ENCODE results near the gene IL22RA2. TPM values are rescaled to one million over a fixed set of nuclear protein-coding genes. Genes with fewer than 3 reads are reported as not detected.

Gene IL22RA2
- total and polyA plus RNA-seq, 7 donors = not detected

DNA sequence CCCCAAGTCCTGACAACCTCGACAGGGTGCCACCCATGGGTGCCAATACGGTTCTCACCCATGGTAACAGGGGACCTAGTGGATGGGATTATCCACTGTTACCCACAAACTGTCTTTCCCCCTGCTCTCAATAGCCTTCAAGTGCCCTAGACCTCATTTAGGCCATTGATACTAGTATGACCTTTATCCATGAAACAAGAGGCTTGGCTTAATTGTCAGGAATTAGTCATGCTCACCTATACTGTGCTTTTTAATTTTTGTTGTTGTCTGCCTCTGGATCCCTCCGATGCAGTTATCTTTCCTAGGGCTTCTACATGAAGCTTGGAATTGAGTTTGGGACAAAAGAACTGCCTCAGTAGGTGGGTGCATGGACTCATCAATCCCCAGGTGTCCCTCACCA, 11.8 kb upstream of the IL22RA2 start:
- intact Hi-C loops (cut with DNase I) = no loop called here

DNA sequence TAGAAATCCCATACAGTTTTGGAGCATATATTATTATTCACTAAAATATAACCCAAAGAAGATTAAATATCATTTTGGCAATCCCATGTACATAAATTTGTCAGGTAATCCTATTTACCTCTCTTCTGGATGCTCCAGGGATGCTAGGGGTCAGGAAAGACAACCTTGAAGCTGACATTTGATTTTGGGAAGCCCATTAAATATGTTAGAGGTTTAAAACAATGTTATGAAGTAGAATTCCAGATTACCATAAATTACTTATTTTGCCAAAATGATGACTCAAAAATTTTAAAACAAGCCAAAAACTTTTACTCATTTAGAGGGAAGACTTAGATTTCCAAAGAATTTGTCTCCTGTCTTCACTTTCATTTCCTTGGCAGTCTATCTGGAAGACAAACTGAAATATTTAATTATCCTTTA, 9.2 kb upstream of the IL22RA2 start:
- DNase-seq (no peak), ATAC-seq (no peak)
- Histone ChIP-seq H3K36me3 (ENCODE audit: insufficient read depth in 1 of 2, low read depth in 1 of 2) (no peaks in the 10 kb centered on the region), H3K27me3 (ENCODE audit: insufficient read depth in 3 of 3, low read length in 2 of 3) (no peaks in the 10 kb centered on the region), H3K4me3 (no peak overlapping the region), H3K27ac (no peak overlapping the region), H3K4me1 (no peaks in the 10 kb centered on the region), H3K9me3 (peaks cover 38% of the 10 kb centered on the region)
- TF ChIP-seq, protein P1, sequence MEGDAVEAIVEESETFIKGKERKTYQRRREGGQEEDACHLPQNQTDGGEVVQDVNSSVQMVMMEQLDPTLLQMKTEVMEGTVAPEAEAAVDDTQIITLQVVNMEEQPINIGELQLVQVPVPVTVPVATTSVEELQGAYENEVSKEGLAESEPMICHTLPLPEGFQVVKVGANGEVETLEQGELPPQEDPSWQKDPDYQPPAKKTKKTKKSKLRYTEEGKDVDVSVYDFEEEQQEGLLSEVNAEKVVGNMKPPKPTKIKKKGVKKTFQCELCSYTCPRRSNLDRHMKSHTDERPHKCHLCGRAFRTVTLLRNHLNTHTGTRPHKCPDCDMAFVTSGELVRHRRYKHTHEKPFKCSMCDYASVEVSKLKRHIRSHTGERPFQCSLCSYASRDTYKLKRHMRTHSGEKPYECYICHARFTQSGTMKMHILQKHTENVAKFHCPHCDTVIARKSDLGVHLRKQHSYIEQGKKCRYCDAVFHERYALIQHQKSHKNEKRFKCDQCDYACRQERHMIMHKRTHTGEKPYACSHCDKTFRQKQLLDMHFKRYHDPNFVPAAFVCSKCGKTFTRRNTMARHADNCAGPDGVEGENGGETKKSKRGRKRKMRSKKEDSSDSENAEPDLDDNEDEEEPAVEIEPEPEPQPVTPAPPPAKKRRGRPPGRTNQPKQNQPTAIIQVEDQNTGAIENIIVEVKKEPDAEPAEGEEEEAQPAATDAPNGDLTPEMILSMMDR (IDR thresholded peaks at IDR 0.05) = no peak
- intact Hi-C loops (cut with DNase I) = no loop called here

More for the DNA sequence above, 11.8 kb upstream of the IL22RA2 start:
- H3K4me1 ChIP-seq = no peaks in the 10 kb centered on the region
- TF ChIP-seq, protein P1 (IDR thresholded peaks at IDR 0.05) = no peak
- no peak for DNase-seq
- no peaks in the 10 kb centered on the region for H3K36me3 ChIP-seq (ENCODE audit: insufficient read depth in 1 of 2, low read depth in 1 of 2)
- ATAC-seq = no peak
- 86 to 90% (median 87%) methylated on average over 3 of the region's 3 CpGs for WGBS, 3 donors
- no peak overlapping the region for H3K27ac ChIP-seq
- peaks cover 43% of the 10 kb centered on the region for H3K9me3 ChIP-seq
- H3K4me3 ChIP-seq = no peak overlapping the region
- H3K27me3 ChIP-seq (ENCODE audit: insufficient read depth in 3 of 3, low read length in 2 of 3) = no peaks in the 10 kb centered on the region

DNA sequence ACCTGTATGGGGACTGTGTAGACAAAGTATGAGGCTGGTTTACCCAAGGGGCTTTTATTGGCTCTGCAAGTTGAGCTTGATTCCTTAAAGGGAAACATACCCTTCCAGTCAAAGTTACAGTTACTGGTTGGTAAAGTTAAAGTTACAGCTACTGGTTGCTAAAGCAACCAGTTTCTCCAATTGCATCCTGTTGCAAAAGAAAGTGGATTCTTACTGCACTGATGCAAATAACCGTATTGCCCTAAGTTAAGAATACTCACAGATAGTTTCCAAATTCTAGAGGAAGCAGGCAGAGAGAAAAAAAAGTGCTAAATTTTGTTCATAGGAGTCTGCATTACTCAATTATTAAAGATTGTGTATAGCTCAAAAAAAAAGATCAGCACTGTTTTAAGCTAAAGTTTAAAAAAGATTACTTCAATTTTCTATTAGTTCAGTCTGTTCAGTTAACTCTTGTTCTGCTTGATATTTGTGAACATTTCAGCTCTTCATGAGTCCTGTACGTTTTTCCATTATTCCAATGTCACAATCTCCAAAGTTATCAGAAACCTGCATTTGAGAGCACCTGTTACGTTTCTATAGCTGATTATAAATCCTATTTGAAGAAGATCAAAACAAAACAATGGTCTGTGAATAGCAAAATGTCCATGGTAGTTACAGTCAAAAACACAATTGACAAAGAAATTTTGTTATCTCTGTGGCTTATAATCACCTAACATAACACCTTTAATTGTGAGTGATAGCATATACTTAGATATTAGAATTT, 8.6 kb upstream of the IL22RA2 start:
- Histone ChIP-seq H3K27ac (no peak overlapping the region), H3K4me3 (no peak overlapping the region), H3K27me3 (ENCODE audit: insufficient read depth in 3 of 3, low read length in 2 of 3) (no peaks in the 10 kb centered on the region), H3K9me3 (peaks cover 38% of the 10 kb centered on the region), H3K36me3 (ENCODE audit: insufficient read depth in 1 of 2, low read depth in 1 of 2) (no peaks in the 10 kb centered on the region), H3K4me1 (no peaks in the 10 kb centered on the region)
- TF ChIP-seq, protein P1 (IDR thresholded peaks at IDR 0.05) = no peak
- DNase-seq (no peak), ATAC-seq (no peak)
- intact Hi-C loops (cut with DNase I) = no loop called here
- WGBS, 3 donors = 74 to 81% (median 81%) methylated on average over 3 of the region's 3 CpGs

DNA sequence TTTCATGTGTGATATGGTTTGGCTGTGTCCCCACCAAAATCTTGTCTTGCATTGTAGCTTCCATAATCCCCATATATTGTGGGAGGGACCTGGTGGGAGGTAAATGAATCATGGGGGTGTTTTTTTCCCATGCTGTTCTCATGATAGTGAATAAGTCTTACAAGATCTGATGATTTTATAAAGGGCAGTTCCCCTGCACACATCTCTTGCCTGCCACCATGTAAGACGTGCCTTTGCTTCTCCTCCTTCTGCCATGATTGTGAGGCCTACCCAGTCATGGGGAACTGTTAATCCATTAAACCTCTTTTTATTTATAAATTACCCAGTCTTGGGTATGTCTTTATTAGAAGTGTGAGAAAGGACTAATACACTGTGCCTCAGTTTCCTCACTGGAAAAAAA, 4.2 kb upstream of the IL22RA2 start:
- intact Hi-C loops (cut with DNase I) = no loop called here
- TF ChIP-seq, protein P1 (IDR thresholded peaks at IDR 0.05) = no peak

DNA sequence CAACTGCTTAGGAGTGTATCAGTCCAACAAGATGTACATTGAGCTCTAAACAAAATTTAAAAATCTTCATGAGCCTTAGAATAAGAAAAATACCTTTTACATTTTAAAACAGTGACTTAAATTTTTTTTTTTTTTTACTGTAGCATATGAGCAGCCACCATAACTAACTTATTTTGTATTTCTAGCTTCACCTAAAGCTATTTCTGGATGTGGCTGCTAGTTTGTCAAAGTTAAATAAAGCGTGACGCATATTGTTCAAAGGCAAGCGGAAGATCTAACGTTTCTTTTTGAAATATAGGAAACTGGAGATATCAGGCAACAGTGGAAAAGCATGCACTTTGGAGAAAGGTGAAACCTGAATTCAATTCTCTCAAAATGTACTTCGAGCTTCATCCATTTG, 3.3 kb upstream of the IL22RA2 start:
- TF ChIP-seq, protein P1 (IDR thresholded peaks at IDR 0.05) = no peak
- Histone ChIP-seq H3K27me3 (ENCODE audit: insufficient read depth in 3 of 3, low read length in 2 of 3) (no peaks in the 10 kb centered on the region), H3K9me3 (peaks cover 4% of the 10 kb centered on the region), H3K4me3 (no peak overlapping the region), H3K36me3 (ENCODE audit: insufficient read depth in 1 of 2, low read depth in 1 of 2) (no peaks in the 10 kb centered on the region), H3K27ac (no peak overlapping the region), H3K4me1 (no peaks in the 10 kb centered on the region)
- WGBS, 3 donors = 48 to 63% (median 55%) methylated on average over 5 of the region's 5 CpGs
- intact Hi-C loops (cut with DNase I) = no loop called here
- ATAC-seq (no peak), DNase-seq (no peak)

More for the DNA sequence above, 4.2 kb upstream of the IL22RA2 start:
- DNase-seq (no peak), ATAC-seq (no peak)
- Histone ChIP-seq H3K27ac (no peak overlapping the region), H3K4me1 (no peaks in the 10 kb centered on the region), H3K4me3 (no peak overlapping the region), H3K27me3 (ENCODE audit: insufficient read depth in 3 of 3, low read length in 2 of 3) (no peaks in the 10 kb centered on the region), H3K9me3 (peaks cover 11% of the 10 kb centered on the region), H3K36me3 (ENCODE audit: insufficient read depth in 1 of 2, low read depth in 1 of 2) (no peaks in the 10 kb centered on the region)
- WGBS, 3 donors = 81 to 88% (median 87%) methylated on average over 1 of the region's 1 CpG

All from psoas muscle (tissue), 8 donors.